CD4-positive, alpha-beta T cell treated with Interleukin-2 at 100 ng/mL for 4 hours (primary cell): ENCODE data around the gene OR8D1.
"Not testable (repeated sequence)": the region's sequence is repeated elsewhere in the genome, so short reads cannot be mapped to it uniquely, and the experiment has no call there.

Experiments
- DNase-seq: peaks from one replicate; pipeline ENCODE4 v3.0.0-alpha.2; 2020; ENCODE audit warnings: low spot score

The OR8D1 gene

DNA sequence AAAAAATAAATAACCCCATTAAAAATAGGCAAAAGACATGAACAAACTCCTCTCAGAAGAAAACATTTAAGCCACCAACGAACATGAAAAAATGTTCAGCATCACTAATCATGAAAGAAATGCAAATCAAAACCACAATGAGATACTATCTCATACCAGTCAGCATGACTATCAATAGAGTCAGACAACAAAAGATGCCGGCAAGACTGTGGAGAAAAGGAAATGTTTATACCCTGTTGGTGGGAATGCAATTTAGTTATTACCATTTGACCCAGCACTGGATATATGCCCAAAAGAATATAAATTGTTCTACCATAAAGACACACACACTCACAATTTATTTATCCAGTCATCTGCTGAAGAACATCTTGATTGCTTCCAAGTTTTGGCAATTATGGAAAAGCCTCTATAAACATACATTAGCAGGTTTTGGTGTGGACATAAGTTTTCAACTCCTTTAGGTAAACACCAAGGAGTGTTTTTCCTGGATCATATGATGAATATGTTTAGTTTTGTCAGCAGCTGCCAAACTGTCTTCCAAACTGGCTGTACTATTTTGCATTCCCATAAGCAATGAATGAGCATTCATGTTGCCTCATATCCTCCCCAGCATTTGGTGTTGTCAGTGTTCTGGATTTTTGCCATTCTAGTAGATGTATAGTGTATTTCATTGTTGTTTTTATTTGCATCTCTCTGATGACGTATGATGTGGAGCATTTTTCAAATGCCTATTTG is 28.0 kb downstream of the OR8D1 start:
- no peak for DNase-seq

DNA sequence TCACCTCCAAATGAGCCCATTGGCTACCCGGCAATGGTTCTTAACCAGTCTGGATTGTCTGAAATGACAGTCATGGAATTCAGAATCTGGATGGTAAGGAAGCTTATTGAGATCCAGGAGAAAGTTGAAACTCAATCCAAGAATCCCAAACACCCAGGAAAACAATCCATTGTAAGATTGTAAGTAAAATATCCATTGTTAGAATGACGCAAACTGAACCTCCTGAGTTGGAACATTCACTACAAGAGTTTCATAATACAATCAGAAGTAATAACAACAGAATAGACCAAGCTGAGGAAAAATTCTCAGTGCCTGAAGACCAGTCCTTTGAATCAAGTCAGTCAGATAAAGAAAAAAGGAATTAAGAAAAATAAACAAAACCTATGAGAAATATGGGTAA is 35.5 kb downstream of the OR8D1 start:
- DNase-seq = no peak

DNA sequence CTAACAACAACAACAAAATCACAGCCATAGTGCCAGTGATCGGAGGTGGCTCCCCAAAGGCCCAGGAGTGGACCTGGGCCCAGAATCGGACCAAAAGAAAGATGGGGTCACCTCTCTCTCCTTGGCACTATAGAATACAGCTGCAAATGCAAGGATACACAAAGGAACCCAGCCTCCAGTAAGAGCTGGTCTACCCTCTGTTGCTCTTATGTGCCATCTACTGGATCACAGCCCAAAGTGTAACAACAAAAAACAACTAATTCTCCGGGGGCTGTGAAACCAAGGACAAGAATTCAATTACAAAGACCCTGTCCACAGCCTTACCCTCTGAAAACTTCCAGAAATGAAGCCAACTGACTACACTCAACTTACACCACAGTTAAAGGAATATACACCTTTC is 35.9 kb downstream of the OR8D1 start:
- DNase-seq = no peak

- DNase-seq = no peak
These were observed 36.5 kb downstream of the OR8D1 start for GRCh38 chr11:124277207-124277606.

- no peak for DNase-seq
These were observed 37.7 kb downstream of the OR8D1 start for GRCh38 chr11:124276081-124276480.

DNA sequence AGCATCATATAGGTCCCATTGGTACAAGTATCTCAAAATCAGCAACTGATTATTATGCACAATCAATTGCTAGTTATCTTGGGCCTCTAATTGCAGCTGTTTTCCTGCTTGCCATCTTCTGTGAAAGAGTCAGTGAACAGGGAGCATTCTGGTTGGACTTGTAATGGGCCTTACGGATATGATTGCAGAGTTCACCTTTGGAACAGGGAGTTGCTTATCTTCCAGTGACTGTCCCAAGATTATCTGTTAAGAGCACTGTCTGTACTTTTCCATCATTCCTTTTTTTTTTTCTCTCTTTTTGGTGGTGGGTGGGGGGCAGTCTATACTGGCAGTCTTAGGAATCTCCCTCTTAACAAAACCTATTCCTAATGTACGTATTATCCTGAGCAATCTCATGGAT is 39.7 kb downstream of the OR8D1 start:
- no peak for DNase-seq

- DNase-seq = not testable (repeated sequence)
These were observed 42.9 kb downstream of the OR8D1 start for GRCh38 chr11:124270886-124271285.

GRCh38 chr11:124265041-124265440 is 48.7 kb downstream of the OR8D1 start:
- not testable (repeated sequence) for DNase-seq

- no peak for DNase-seq
These were observed 57.7 kb downstream of the OR8D1 start, which contains the start of gene OR8G5 for GRCh38 chr11:124256076-124256475. OR8G5 (plus strand) TSS chr11:124256376; CDS start chr11:124264932, 8,556 bp downstream.
